ENCODE measurements around the gene ANKRD13D. TPM values are rescaled to one million over a fixed set of nuclear protein-coding genes. Genes with fewer than 3 reads are reported as not detected.

The ANKRD13D gene
- 21.2 to 28.1 TPM (median 25.4 TPM) in 5 replicates for total RNA-seq (2022; extraction: Qiagen RNA extraction; ENCODE audit: low read depth)

DNA sequence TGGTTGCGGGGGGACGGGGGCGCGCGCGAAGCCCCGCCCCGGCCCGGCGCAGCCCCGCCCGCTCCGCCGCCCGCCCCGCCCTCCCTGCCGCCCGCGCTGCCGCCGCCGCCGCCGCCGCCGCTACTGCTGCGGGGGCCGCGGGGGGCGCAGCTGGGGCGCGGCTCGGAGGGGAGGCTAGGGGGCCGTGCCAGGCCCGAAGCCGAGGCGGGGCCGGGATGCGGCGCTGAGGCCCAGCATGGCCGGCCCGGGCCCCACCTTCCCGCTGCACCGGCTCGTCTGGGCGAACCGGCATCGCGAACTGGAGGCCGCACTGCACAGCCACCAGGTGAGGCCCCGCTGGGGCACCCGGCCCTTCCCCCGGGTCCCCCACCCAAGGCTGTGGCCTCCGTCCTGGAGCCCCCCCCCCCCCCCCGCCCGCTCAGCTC is at the start of gene ANKRD13D:
TSS of gene ANKRD13D (plus strand) at position 78 of the 425 bp plus-strand sequence. CDS start at position 236, 158 bp downstream.

DNA sequence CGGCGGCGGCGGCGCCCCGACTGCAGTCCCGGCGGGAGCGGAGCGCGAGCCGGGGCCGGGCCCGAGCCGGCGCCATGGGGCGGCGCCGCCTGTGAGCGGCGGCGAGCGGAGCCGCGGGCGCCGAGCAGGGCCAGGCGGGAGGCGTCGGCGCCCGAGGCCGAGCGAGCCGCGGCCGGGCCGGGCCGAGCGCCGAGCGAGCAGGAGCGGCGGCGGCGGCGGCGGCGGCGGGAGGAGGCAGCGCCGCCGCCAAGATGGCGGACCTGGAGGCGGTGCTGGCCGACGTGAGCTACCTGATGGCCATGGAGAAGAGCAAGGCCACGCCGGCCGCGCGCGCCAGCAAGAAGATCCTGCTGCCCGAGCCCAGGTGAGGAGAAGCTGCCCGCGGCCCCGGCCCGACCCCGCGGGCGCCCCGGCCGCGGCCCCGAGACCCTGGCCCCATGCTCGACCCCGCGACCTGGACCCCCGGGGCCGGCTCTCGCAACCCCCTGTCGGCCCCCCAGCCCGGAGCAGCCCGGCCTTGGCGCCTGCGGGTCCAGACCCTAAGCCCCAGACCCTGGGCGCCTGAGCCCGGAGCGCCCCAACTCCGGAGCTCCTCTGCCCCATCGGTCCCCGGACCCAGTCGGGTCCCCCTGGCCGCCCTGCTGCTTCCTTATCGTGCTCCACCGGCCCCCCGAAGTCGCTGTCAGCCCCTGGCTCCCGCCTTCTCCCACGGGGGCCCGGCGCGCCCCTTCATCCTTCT is 22.5 kb upstream of the ANKRD13D start, which contains the start of gene GRK2:
TSS of gene GRK2 (plus strand) at position 25 of the 739 bp plus-strand sequence. CDS start at position 252, 227 bp downstream.

DNA sequence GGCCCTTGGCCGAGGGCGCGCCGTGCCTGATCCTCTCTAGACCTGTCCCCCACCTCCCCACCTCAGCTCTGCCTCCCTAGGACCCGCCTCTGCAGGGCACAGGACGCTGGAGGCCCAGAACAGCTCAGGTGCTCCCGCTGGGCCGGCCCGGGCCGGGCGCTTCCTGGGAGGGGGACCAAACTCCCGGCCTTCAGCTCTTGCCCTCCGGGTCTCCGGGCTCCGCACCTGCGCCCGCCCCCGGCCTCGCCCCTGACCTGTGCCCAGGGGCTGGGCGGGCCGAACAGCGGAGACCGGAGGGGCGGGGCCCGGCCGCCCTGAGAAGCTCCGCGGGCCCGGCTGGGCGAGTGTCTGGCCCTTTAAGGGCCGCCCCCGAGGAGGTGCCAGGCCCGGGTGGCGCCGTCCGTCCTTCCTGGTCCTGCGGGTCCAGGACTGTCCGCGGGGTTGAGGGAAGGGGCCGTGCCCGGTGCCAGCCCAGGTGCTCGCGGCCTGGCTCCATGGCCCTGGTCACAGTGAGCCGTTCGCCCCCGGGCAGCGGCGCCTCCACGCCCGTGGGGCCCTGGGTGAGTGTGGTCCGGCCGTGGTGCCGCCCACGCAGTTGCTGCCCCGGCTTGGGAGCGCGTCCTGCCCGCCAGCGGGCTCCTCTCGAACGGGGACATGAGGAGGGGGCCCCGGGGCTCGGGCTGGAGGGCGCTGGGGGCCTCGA is 14.2 kb downstream of the ANKRD13D start, which contains the start of gene SSH3:
TSS of gene SSH3 (plus strand) at position 399 of the 703 bp plus-strand sequence. CDS start at position 495, 96 bp downstream.

Other genes starting within 250 kb of the ANKRD13D start
- gene RHOD, start 232.5 kb upstream of the ANKRD13D start, total RNA-seq (2022; extraction: Qiagen RNA extraction; ENCODE audit: low read depth) = 32.0 to 43.4 TPM (median 40.4 TPM) in 5 replicates
- 45.7 to 54.3 TPM (median 52.4 TPM) in 5 replicates for gene KDM2A, start 170.0 kb upstream of the ANKRD13D start, total RNA-seq (2022; extraction: Qiagen RNA extraction; ENCODE audit: low read depth)
- 30.0 to 41.0 TPM (median 37.7 TPM) in 5 replicates for gene GRK2, start 22.8 kb upstream of the ANKRD13D start, total RNA-seq (2022; extraction: Qiagen RNA extraction; ENCODE audit: low read depth)
- 18.0 to 27.2 TPM (median 24.5 TPM) in 5 replicates for gene SSH3, start 14.2 kb downstream of the ANKRD13D start, total RNA-seq (2022; extraction: Qiagen RNA extraction; ENCODE audit: low read depth)
- 209 to 247 TPM (median 230 TPM) in 5 replicates for gene POLD4, start 64.2 kb downstream of the ANKRD13D start, total RNA-seq (2022; extraction: Qiagen RNA extraction; ENCODE audit: low read depth)
- gene CLCF1, start 84.3 kb downstream of the ANKRD13D start, total RNA-seq (2022; extraction: Qiagen RNA extraction; ENCODE audit: low read depth) = 42.5 to 51.9 TPM (median 46.1 TPM) in 5 replicates
- 23.8 to 40.0 TPM (median 33.5 TPM) in 5 replicates for gene RAD9A, start 102.7 kb downstream of the ANKRD13D start, total RNA-seq (2022; extraction: Qiagen RNA extraction; ENCODE audit: low read depth)
- 265 to 309 TPM (median 294 TPM) in 5 replicates for gene PPP1CA, start 112.6 kb downstream of the ANKRD13D start, total RNA-seq (2022; extraction: Qiagen RNA extraction; ENCODE audit: low read depth)
- 0.07 to 0.12 TPM (median 0.07 TPM) in 3 of 5 replicates, not detected in the others for gene TBC1D10C, start 114.8 kb downstream of the ANKRD13D start, total RNA-seq (2022; extraction: Qiagen RNA extraction; ENCODE audit: low read depth)
- 0.14 to 0.53 TPM (median 0.18 TPM) in 5 replicates for gene CARNS1, start 126.4 kb downstream of the ANKRD13D start, total RNA-seq (2022; extraction: Qiagen RNA extraction; ENCODE audit: low read depth)
- gene RPS6KB2, start 139.2 kb downstream of the ANKRD13D start, total RNA-seq (2022; extraction: Qiagen RNA extraction; ENCODE audit: low read depth) = 44.4 to 52.3 TPM (median 44.9 TPM) in 5 replicates
- gene PTPRCAP, start 148.4 kb downstream of the ANKRD13D start, total RNA-seq (2022; extraction: Qiagen RNA extraction; ENCODE audit: low read depth) = 0.22 to 0.36 TPM (median 0.30 TPM) in 5 replicates
- 53.5 to 63.8 TPM (median 58.1 TPM) in 5 replicates for gene CORO1B, start 154.2 kb downstream of the ANKRD13D start, total RNA-seq (2022; extraction: Qiagen RNA extraction; ENCODE audit: low read depth)
- gene GPR152, start 163.4 kb downstream of the ANKRD13D start, total RNA-seq (2022; extraction: Qiagen RNA extraction; ENCODE audit: low read depth) = 0.06 TPM in 1 of 5 replicates, not detected in the others
- not detected in 5 replicates for gene CABP4, start 166.1 kb downstream of the ANKRD13D start, total RNA-seq (2022; extraction: Qiagen RNA extraction; ENCODE audit: low read depth)
- gene TMEM134, start 179.9 kb downstream of the ANKRD13D start, total RNA-seq (2022; extraction: Qiagen RNA extraction; ENCODE audit: low read depth) = 49.3 to 60.6 TPM (median 56.9 TPM) in 5 replicates
- gene AIP, start 193.7 kb downstream of the ANKRD13D start, total RNA-seq (2022; extraction: Qiagen RNA extraction; ENCODE audit: low read depth) = 45.8 to 54.0 TPM (median 47.4 TPM) in 5 replicates
- gene PITPNM1, start 216.1 kb downstream of the ANKRD13D start, total RNA-seq (2022; extraction: Qiagen RNA extraction; ENCODE audit: low read depth) = 45.3 to 66.7 TPM (median 53.3 TPM) in 5 replicates
- 67.0 to 103 TPM (median 89.2 TPM) in 5 replicates for gene CDK2AP2, start 218.9 kb downstream of the ANKRD13D start, total RNA-seq (2022; extraction: Qiagen RNA extraction; ENCODE audit: low read depth)
- not detected in 5 replicates for gene CABP2, start 234.1 kb downstream of the ANKRD13D start, total RNA-seq (2022; extraction: Qiagen RNA extraction; ENCODE audit: low read depth)